ENCODE measurements around the gene KRT38. TPM values are rescaled to one million over a fixed set of nuclear protein-coding genes. Genes with fewer than 3 reads are reported as not detected.

Gene KRT38
- total RNA-seq, 1 experiment from 2014 or later, result not detected

- DNase-seq, result no peak
- intact Hi-C loops (cut with micrococcal nuclease), result no loop called here
- Histone ChIP-seq H3K27ac (ENCODE audit: low read length) (no peak overlapping the region), H3K36me3 (ENCODE audit: low read depth, low read length) (no peaks in the 10 kb centered on the region), H3F3A (ENCODE audit: low read length, unreplicated experiment) (peaks cover 5% of the 10 kb centered on the region), H4K20me1 (ENCODE audit: low read length) (no peaks in the 10 kb centered on the region), H3K4me3 (ENCODE audit: low read length) (no peak overlapping the region), H3K9ac (ENCODE audit: low read length) (no peak overlapping the region), H3K9me3 (ENCODE audit: low read length) (no peaks in the 10 kb centered on the region), H3K4me1 (ENCODE audit: insufficient read depth, low read length) (peaks cover 25% of the 10 kb centered on the region), H3K27me3 (ENCODE audit: low read length) (no peaks in the 10 kb centered on the region), H3K9me2 (replicated peaks; ENCODE audit: low read length) (no peaks in the 10 kb centered on the region), H3K4me2 (ENCODE audit: low read length) (no peak overlapping the region), H2AFZ (ENCODE audit: low read length) (no peak overlapping the region), H3K79me2 (ENCODE audit: low read length) (no peaks in the 10 kb centered on the region)
- no peak for ATAC-seq
- ChIA-PET CTCF (no interaction called here), POLR2A (ENCODE audit: unreplicated experiment) (no interaction called here)
- no peak for TF ChIP-seq EZH2phosphoT487 (IDR thresholded peaks at IDR 0.05; ENCODE audit: borderline replicate concordance, low read length)
- no peak for TF ChIP-seq CTCF (conservative IDR thresholded peaks at IDR 0.05; ENCODE audit: low read depth, low read length)
- no TSS peak for BruUV-seq (replicated peaks)
Measured at GRCh38 chr17:41462705-41463104, 21.9 kb upstream of the KRT38 start.

DNA sequence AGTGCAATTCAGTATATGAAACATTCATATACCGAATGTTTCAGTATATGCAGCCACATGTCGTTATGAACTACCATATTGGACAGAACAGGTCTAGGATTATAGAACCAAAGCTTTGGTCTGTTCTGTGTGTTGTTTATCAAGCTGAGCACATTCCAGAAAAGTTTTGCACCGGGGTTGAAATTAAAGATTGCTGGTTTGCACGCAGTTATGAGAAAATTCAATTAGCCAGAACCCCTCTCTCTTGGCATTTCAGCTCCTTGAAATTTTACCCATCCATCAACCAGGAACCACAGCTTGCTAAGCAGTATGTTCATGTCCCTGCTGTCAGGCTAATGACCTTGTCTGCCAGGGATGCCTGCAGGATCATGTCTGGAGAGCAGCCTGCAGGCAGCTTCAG is 16.9 kb upstream of the KRT38 start:
- Histone ChIP-seq H3K9ac (ENCODE audit: low read length) (no peak overlapping the region), H3K4me1 (ENCODE audit: insufficient read depth, low read length) (no peaks in the 10 kb centered on the region), H2AFZ (ENCODE audit: low read length) (no peak overlapping the region), H3K79me2 (ENCODE audit: low read length) (no peaks in the 10 kb centered on the region), H3K27me3 (ENCODE audit: low read length) (no peaks in the 10 kb centered on the region), H3F3A (ENCODE audit: low read length, unreplicated experiment) (no peaks in the 10 kb centered on the region), H3K27ac (ENCODE audit: low read length) (no peak overlapping the region), H3K4me3 (ENCODE audit: low read length) (no peak overlapping the region), H3K36me3 (ENCODE audit: low read depth, low read length) (no peaks in the 10 kb centered on the region), H3K9me2 (replicated peaks; ENCODE audit: low read length) (no peaks in the 10 kb centered on the region), H4K20me1 (ENCODE audit: low read length) (no peaks in the 10 kb centered on the region), H3K4me2 (ENCODE audit: low read length) (no peak overlapping the region), H3K9me3 (ENCODE audit: low read length) (no peaks in the 10 kb centered on the region)
- CTCF ChIA-PET, result no interaction called here
- BruUV-seq (replicated peaks), result no TSS peak
- TF ChIP-seq EZH2 (IDR thresholded peaks at IDR 0.05; ENCODE audit: low read length, unreplicated experiment) (no peak), CTCF (conservative IDR thresholded peaks at IDR 0.05; ENCODE audit: low read depth, low read length) (no peak), EZH2phosphoT487 (IDR thresholded peaks at IDR 0.05; ENCODE audit: borderline replicate concordance, low read length) (no peak)
- ATAC-seq, result no peak
- POLR2A ChIA-PET (ENCODE audit: unreplicated experiment), result no interaction called here
- intact Hi-C loops (cut with micrococcal nuclease), result no loop called here
- DNase-seq, result no peak

DNA sequence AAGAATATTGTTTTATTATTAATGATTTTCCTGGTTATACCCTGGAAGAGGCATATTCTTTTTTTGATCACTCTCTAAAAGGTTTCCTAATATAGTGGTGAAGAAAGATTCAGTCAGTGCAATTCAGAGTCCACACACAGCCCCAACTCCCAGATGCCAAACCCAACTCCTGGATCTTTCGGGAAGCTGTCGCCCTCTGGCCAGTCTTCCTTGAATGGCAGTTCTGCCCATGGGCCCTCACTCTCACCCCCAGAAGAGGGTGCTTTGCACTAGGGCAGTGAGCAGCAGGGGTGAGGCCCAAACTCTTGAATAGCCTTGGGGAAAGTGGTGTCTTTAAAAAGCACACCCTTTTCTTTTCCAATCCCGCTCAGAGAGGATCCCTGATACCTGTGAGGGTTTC is 15.4 kb upstream of the KRT38 start:
- ChIA-PET CTCF (no interaction called here), POLR2A (ENCODE audit: unreplicated experiment) (no interaction called here)
- Histone ChIP-seq H3K36me3 (ENCODE audit: low read depth, low read length) (no peaks in the 10 kb centered on the region), H3K4me2 (ENCODE audit: low read length) (no peak overlapping the region), H3K27ac (ENCODE audit: low read length) (no peak overlapping the region), H3K4me3 (ENCODE audit: low read length) (no peak overlapping the region), H3K9me2 (replicated peaks; ENCODE audit: low read length) (no peaks in the 10 kb centered on the region), H3K9me3 (ENCODE audit: low read length) (no peaks in the 10 kb centered on the region), H3F3A (ENCODE audit: low read length, unreplicated experiment) (no peaks in the 10 kb centered on the region), H3K27me3 (ENCODE audit: low read length) (no peaks in the 10 kb centered on the region), H3K9ac (ENCODE audit: low read length) (no peak overlapping the region), H4K20me1 (ENCODE audit: low read length) (no peaks in the 10 kb centered on the region), H3K4me1 (ENCODE audit: insufficient read depth, low read length) (no peaks in the 10 kb centered on the region), H2AFZ (ENCODE audit: low read length) (no peak overlapping the region), H3K79me2 (ENCODE audit: low read length) (no peaks in the 10 kb centered on the region)
- BruUV-seq (replicated peaks), result no TSS peak
- ATAC-seq (no peak), DNase-seq (no peak)
- intact Hi-C loops (cut with micrococcal nuclease), result no loop called here
- TF ChIP-seq CTCF (conservative IDR thresholded peaks at IDR 0.05; ENCODE audit: low read depth, low read length), result no peak
- TF ChIP-seq EZH2phosphoT487 (IDR thresholded peaks at IDR 0.05; ENCODE audit: borderline replicate concordance, low read length), result no peak
- no peak for TF ChIP-seq EZH2 (IDR thresholded peaks at IDR 0.05; ENCODE audit: low read length, unreplicated experiment)

Measured in PC-3 (cell line).